8988T (cell line): ENCODE results near the gene MTX1.
"Not testable (repeated sequence)": the region's sequence is repeated elsewhere in the genome, so short reads cannot be mapped to it uniquely, and the experiment has no call there.

Experiments
- DNase-seq: peaks from one replicate; pipeline ENCODE4 v3.0.0; 2011

Gene MTX1

GRCh38 chr1:155241841-155242264 is 33.4 kb downstream of the MTX1 start:
- DNase-seq = no peak

DNA sequence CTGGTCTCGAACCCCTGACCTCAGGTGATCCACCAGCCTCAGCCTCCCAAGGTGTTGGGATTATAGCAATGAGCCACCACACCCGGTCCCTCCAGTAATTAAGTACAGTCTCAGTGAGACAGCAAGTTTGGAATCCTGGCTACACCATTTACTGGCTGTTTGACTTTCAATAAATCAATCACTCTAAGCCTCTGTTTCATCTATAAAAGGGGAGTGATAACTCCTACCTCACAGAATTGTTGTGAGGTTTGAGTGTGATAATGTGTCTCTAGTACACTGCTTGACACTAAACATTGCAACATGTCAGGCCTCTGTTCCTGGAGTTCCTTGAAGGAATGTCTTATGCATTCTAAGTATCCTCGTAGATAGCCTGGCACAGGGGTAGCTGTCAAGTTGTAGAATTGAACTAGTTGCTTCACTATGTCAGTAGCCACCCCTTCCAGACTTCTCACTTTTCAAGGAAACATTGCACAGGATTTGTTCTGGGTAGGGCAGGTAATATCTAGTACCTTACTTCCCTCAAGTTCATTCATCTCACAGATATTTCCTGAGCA is 34.4 kb downstream of the MTX1 start:
- no peak for DNase-seq

DNA sequence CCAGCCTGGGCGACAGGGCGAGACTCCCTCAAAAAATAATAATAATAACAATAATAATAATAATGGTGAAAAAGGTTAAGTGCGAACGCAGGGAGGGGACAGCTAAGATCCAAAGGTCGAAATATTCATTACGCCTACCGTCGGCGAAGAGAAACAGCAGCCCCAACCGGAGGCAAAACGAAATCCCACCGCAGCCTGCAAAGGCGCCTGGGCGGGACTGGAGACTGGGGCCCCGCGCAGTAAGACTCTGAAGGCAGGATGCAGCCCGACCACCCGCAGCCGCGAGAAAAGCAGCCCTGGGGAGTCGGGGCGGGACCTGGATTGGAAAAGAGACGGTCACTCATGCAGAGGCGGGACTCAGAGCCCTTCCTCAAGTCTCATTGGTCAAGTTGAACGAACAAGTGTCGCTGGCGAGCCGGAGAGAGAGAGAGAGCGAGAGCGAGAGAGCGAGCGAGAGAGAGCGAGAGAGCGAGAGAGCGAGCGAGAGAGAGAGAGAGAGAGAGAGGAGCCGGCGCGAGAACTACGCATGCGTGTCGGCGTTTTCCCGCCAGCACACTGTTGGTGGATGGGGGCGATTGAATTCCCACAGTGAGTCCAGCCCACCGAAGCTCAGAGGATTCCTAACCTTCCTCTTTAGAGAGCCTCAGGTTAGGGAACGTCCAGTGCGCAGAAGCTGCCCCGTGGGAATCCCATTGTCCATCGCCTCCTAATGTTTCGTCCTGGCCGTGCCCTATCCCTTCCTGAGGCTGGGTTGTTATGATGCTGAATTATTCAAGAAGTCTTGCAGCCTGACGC is 36.1 kb downstream of the MTX1 start:
- DNase-seq = peak; percentile 95

GRCh38 chr1:155245163-155245524 is 36.6 kb downstream of the MTX1 start:
- no peak for DNase-seq

DNA sequence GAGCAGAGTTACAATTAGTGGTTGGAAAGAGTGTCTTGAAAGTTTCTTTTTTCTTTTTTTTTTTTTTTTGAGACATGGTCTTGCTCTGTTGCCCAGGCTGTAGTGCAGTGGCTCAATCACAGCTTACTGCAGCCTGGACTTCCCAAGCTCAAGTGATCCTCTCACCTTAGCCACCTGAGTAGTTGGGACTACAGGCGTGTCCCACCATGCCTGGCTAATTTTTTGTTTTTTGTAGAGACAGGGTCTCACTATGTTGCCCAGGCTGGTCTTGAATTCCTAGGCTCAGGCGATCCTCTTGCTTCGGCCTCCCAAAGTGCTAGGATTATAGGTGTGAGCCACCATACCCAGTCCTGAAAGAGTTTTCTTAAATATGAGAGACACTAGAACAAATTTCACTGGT is 38.3 kb downstream of the MTX1 start:
- not testable (repeated sequence) for DNase-seq

GRCh38 chr1:155247667-155248553 is 39.4 kb downstream of the MTX1 start:
- DNase-seq = no peak

DNA sequence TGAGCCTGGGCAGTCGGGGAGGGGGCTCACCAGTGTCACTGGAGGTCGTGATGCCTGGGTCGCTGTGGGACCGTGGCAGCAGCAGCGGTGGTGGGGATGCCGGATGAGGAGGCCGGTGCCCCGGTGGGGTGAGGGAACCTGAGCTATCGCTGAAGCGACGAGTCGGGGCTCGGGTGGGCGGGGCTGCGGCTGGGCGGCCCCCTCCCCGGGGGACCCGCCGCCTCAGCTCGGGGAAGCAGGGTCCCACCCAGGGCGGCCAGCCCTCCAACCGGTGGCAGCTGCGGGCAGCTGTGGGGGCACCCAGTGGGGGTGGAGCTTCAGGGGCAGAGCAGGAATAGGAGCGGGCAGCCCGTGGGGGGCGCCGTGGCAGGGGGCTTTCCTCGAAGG is 41.7 kb downstream of the MTX1 start:
- no peak for DNase-seq

GRCh38 chr1:155250633-155251449 is 42.3 kb downstream of the MTX1 start:
- peak; percentile 98 for DNase-seq

DNA sequence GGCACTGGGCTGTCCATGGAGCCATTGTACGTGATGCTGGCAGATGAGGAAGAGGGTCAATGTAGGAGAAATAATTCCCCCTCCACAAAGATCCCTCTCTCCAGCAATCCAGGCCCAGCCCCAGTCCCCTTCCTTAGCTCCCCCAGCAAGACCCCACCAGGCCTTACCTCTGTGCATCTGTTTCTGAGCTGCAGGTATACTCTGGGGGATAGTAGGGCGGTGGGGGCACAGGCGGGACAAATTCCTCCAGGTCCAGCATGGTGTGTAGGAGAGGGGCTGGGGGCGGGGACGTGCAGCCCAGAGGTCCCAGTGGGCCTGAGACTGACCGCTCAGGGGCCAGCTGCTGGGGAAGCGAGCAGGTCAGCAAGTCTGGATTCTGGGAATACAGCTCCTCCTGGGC is 43.1 kb downstream of the MTX1 start:
- no peak for DNase-seq

GRCh38 chr1:155253208-155253607 is 44.7 kb downstream of the MTX1 start:
- DNase-seq = no peak

GRCh38 chr1:155253797-155254196 is 45.3 kb downstream of the MTX1 start:
- DNase-seq = no peak

DNA sequence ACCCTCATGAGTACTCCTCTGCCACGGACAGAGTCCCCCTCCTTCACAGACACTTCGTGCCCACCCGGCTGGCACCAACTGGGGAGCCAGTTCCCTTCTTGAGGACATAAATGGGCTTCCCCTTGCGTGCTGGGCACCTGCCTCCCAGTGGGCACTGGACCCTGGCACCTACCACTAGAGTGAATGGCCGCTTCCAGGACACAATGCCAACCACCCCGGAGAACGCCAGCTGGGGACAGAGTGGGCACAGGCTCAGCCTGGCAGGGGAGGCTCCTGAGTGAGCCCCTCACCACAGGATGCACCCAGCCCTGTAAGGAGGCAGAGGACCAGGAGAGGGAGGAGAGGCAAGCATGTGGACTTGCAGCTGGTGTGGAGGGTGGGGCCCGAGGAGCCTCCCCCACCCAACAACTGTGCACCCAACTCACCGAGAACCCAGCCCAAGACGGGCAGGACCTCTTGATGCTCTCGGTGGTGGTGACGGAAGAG is 45.8 kb downstream of the MTX1 start:
- DNase-seq = no peak

DNA sequence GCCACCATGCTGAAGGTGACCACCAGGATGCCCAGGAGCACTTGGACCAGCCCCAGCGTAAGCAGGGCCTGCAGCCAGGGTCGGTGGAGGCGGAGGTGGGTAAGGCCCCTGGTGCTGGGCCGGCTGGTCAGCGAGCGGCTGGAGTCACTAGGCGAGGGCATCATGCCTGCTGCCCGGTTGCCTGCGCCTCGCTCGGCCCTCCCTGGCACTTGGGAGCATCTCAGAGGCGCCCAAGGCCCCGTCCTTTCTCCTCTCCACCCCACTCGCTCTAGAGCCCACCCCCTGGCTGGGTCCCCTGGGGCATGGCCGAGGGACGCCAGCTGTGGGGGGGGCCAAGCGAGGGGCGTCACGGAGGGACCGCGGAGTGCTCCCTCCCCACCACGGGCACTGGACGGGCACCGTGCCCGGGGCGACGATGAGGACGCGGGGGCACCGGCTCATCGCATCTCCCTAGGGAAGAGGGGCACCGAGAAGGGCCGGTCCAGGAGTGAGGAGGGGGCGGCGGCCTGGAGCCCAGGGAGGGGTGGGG is 46.3 kb downstream of the MTX1 start:
- no peak for DNase-seq

DNA sequence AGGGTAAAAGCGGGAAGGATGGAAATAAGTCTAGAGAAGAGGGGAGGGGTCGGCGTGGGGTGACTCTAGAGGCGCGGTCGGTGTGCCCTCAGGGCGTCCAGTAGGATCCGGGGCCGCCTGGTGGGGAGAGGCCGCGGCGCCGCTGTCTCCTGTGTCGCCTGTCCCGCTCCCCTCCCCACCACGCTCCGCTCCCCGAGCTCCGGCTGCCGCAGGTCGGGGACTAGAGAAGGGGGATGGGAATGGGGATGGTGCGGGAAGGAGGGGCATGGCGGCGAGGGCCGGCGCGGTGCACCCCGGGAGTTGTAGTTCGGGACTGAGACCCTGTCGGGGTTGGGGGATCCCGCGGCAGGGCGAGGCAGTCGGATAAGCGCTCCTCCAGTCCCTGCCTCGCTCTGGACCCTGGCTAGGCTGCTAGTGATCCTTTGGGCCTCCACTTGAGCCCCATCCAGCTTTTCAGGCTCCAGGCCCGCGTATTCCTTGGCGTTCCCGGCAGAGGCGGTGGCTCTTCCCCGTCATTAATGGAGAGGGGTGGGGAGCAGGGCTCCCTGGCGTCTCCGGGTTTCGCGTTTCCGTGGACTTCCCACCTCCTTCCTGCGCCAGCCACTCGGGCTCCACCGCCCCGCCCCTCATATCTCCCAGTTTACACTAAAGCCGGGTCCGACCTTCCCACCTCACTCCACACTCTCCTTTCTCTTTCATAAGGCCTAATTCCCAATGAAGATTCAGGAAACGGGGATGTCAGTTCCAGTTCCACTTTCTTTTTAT is 46.9 kb downstream of the MTX1 start, which contains the start of gene ENTREP3:
Gene ENTREP3 (minus strand): TSS at position 241 of the 765 bp plus-strand sequence. CDS start 606 bp downstream, outside the sequence.
- peak; percentile 92 for DNase-seq

DNA sequence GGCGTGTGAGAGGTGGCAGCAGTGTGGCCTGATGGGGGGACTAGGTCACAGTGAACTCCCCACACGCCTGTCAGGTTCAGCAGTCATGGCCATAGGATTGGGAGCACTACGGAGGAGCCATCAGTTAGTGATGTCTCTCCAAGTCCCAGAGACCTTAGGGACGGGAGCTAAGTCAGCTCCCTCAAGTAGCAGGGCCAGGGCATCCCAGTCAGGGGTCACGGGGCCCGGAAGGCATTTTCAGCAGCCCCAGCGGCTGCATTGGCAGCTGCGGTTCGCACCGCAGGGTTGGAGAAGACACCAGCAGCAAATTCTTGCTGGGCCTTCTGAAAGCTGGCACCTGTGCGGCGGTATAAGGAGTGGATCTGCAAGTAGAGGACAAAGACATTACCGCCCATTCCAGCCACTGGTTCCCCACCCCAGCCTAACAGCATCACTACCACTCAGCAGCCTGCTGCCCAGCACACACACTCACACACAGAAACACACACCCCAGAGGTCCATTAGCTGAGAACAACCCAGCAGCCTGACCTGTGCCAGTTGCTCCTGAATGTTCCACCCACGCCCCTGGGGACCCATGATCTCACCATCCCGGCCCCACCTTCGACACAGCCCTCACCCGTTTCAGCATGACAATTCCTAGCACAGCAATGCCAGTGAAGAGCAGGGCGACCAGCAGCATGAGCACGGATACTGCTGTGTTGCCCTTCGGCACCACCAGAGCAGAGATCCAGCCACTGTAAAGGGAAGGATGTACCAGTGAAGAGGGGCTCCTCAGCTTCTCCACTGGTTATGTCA is 47.8 kb downstream of the MTX1 start:
- no peak for DNase-seq

DNA sequence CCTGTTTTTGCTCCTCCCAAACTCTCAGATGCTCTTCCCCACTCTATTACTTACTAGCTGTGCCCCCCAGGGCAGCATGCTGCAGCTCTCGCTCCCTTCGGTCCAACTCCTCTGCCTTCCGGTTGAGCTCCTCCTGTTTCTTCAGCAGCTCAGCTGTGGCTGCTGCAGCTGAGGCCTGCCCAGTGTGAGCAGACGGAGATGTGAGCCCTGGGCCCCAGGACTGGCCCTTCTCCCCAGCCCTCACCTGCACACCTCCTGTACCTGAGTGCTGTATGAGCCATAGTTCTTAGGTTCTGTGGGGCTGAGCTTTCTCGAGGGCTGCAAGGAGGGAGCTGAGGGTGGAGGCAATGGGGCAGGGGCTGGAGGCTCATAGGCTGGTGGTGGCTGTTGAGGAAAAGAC is 51.8 kb downstream of the MTX1 start:
- DNase-seq = no peak

DNA sequence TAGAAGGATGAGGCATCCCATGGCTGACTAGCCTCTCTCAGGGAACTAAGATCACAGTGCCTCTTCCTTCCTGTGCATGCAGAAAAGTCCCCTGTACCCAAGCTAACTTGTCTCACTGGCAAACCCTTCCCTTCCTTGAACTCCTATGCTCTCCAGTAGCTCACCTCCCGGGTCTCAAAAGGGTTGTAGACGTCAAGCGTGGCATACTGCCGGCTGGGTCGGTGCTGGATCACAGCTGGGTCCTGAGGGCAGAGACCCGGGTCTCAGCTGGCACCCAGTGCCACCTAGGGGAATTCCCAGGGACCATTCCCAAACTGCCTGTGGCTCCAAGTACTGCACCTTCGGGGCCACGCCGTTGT is 53.0 kb downstream of the MTX1 start:
- no peak for DNase-seq

GRCh38 chr1:155261852-155262673 is 53.6 kb downstream of the MTX1 start, which contains the start of gene SCAMP3:
TSS of gene SCAMP3 (minus strand) at chr1:155262360. CDS start at chr1:155262151, 209 bp downstream.
- DNase-seq = peak; percentile 96

DNA sequence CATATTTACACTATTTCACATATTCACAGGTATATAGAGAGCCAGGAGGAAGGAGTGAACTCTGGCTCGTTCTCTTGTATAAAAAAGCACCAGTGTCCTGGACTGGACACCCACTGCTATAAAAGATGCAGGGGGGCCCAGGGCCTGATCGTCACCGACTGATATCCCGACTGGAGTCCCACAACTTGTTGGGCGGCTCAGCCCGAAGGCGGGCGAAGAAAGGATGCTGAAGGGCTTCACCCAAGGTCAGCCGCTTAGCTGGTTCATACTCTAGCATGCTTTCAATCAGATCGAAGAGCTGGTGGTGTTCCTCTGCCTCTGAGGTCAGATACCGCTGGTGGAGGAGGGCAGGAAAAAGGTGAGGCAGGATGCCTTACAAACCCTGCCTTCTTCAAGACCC is 54.6 kb downstream of the MTX1 start:
- DNase-seq = no peak
